ENCODE results near the gene RDH5.

The RDH5 gene, protein sequence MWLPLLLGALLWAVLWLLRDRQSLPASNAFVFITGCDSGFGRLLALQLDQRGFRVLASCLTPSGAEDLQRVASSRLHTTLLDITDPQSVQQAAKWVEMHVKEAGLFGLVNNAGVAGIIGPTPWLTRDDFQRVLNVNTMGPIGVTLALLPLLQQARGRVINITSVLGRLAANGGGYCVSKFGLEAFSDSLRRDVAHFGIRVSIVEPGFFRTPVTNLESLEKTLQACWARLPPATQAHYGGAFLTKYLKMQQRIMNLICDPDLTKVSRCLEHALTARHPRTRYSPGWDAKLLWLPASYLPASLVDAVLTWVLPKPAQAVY

DNA sequence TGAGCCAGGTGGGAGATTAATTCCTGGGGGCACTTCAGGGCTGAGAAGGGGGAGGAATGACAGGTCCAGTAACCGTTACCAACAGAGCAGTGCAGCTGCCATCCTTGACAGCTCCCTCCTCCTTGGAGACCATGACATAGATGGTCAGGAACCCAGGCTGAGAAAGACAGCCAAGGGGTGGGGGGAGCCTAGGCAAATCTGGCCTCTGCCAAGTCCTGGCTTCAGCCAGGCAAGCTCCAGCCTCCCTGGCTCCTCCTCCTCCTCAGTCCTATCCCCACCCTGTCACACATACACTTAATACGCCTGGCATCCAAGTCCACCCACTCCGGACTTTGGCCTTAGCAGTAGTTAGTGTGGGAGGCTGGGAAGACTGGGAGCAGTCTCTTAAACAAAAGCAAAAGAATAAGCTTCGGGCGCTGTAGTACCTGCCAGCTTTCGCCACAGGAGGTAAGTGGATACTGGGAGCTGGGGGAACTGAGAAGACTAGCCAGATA is at the start of gene RDH5:
TSS of gene RDH5 (plus strand) at position 323 of the 494 bp plus-strand sequence. CDS start 792 bp downstream, outside the sequence.
- DNase-seq: no peak

DNA sequence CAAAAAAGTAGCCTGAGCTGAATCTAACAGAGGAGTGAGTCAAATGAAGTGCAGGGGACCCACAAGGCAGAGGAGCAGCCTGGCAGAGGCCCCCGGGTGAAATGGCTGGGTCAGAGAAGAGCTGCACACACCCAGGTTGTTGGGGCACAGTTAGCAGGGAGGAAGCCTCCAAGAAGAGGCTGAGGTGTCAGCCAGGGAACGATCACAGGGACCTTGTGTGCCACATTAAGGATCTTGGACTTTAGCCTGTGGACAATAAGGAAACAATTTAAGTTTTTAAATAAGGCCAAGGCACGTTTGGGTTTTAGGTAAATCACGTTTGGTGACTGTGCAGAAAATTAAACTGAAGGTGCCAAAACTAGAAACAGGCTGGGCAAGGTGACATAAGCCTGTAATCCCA is 48.4 kb upstream of the RDH5 start:
- DNase-seq: no peak

DNA sequence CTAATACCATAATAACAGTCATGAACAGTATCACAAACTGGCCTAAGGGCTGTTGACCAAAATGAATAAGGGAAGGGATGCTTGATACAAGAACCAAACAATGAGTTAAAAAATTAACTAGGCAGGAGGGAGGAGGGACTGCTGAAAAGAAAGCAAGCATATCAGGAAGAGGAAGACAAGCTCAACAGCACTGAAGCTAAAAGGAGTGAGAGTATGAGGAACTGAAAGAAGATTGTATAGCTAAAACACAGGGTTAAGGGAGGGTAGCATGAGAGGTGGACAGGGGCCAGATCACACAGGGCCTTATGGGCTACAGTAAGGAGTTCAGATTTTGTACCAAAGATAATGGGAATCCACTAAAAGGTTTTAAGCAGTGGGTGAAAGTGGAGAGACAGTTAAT is 46.6 kb upstream of the RDH5 start:
- no peak for DNase-seq

DNA sequence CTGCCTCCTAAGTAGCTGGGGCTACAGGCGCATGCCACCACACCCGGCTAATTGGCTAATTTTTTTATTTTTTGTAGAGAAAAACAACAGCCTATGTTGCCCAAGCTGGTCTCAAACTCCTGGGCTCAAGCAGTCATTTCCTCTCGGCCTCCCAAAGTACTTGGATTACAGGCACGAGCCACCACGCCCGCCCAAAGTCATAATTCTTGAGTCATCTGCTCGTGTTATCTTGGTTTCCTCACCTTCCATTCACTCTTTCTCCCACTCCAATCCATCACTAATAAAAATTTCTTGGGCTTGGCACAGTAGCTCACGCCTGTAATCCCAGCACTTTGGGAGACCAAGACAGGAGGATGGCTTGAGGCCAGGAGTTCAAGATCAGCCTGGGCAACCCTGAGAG is 44.5 kb upstream of the RDH5 start:
- DNase-seq: no peak

DNA sequence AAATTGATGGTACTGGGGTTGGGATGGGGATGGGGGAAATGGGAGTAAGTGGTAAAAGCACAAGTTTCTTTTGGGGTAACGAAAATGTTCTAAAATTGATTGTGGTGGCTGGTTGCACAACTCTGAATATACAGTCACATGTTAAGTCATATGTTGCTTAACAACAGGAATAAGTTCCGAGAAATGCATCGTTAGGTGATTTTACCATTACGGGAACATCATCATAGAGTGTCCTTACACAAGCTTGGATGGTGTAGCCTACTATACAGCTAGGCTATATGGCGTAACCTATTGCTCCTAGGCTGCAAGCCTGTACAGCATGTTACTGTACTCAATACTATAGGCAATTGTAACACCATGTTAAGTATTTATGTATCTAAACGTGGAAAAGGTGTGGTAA is 43.5 kb upstream of the RDH5 start:
- no peak for DNase-seq

DNA sequence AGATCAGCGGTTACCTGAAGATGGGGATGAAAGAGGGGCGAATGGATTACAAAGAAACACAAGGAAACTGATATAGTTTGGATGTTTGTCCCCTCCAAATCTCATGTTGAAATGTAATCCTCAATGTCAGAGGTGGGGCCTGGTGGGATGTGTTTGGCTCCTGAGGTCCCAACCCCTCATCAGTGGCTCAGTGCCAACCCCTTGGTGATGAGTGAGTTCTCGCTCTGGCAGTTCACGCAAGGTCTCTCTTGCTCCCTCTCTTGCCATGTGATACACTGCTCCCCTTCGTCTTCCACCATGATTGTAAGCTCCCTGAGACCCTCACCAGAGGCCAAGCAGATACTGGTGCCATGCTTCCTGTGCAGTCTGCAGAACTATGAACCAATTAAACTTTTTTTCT is 40.5 kb upstream of the RDH5 start:
- no peak for DNase-seq

DNA sequence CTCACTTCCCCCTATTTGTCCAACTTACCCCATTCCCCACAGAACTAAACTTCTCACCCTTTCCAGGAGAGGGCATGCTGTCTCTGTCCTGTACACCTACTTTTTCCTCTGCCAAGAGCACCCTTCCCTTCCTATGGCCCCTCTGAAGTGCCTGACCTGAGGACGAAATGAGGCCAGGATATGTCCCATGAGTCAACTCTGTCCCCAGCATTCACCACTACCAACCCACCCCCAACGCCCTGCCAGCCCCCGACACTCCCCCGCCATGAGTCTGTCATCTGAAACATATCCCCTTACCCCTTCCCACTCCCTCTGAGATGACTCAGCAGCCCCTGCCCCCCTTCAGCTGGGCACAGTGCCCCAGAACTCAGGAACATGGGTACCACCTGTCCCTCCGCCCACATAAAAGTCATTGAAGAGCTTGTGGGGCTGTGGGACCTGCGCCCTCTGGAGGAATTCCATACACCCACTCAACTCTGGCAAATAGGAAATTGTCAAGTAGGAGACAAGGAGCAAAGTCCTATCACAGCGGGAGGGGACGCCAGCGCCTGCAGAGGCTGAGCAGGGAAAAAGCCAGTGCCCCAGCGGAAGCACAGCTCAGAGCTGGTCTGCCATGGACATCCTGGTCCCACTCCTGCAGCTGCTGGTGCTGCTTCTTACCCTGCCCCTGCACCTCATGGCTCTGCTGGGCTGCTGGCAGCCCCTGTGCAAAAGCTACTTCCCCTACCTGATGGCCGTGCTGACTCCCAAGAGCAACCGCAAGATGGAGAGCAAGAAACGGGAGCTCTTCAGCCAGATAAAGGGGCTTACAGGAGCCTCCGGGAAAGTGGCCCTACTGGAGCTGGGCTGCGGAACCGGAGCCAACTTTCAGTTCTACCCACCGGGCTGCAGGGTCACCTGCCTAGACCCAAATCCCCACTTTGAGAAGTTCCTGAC is 38.8 kb upstream of the RDH5 start:
- peak in 1 of 2 experiments; percentile 7 for DNase-seq

DNA sequence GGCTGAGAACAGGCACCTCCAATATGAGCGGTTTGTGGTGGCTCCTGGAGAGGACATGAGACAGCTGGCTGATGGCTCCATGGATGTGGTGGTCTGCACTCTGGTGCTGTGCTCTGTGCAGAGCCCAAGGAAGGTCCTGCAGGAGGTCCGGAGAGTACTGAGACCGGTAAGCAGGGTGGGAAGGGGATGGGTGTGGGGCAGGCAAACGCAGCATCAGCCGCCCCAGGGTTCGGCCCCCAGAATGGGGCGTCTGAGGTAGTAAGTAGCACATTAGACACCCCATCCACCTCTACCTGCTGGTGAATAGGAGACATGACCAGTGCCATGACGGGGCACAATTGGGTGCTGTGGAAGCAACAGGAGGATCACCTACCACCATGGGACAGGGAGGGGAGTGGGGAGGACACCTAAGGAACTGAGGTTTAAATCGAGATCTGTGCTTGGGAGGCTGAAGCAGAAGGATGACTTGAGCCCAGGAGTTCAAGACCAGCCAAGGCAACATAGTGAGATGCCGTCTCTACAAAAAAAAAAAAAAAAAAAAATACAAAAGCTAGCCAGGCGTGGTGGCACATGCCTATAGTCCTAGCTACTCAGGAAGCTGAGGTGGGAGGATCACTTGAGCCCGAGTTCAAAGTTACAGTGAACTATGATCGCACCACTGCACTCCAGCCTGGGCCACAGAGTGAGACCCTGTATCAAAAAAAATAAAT is 38.0 kb upstream of the RDH5 start:
- no peak for DNase-seq

DNA sequence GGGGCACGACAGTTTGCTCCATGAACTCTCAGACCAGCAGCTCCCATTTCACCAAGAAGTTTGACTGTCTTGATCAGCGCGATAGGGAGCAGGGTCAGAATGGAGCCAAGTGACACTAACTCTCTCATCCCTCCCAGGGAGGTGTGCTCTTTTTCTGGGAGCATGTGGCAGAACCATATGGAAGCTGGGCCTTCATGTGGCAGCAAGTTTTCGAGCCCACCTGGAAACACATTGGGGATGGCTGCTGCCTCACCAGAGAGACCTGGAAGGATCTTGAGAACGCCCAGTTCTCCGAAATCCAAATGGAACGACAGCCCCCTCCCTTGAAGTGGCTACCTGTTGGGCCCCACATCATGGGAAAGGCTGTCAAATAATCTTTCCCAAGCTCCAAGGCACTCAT is 36.5 kb upstream of the RDH5 start:
- no peak for DNase-seq

DNA sequence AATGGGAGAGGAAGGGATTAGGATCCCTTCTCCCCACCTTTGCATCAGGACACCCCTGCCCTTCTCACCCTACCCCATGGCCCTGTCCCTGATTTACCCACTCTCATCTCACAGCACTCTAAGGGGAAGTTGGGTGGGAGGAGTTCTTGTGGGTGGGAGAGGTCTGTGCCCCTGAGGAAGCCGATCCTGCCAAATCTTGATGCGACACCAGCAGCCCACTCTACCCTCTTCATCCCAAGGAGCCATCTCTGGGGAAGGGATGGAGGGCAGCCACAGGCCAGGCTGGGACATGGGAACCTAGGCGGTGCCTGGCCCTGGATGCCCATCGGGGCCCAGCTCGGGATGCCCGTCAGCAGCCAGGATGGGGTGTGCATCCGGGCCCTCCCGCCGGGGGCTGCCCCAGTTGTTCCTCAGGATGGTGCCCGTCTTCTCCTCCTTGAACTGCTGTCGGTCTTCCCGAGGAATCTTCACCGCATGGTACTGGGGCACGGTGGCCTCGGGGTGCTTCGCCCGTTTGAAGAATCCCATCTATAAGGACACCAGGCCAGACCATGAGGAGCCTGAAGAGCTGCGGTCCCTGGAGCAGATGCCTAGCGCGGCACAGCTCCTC is 35.3 kb upstream of the RDH5 start:
- DNase-seq: no peak

DNA sequence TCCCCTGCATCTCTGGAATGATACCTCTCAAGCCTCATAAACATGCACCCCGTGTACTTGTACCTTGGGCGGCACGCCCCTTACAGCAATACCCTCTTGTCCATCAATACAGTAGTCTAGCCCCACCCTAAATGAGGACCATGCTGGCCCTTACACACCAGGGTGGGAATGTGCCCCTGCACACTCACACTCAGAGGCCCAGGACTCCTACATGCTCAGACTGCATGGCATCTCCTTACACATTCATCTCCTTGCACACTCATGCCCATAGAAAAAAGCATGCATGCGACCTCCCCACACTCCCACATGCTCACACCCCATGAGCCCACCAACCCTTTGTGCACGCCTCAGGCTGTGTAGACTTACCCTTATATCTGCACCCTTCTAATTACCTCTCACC is 34.5 kb upstream of the RDH5 start:
- DNase-seq: no peak

DNA sequence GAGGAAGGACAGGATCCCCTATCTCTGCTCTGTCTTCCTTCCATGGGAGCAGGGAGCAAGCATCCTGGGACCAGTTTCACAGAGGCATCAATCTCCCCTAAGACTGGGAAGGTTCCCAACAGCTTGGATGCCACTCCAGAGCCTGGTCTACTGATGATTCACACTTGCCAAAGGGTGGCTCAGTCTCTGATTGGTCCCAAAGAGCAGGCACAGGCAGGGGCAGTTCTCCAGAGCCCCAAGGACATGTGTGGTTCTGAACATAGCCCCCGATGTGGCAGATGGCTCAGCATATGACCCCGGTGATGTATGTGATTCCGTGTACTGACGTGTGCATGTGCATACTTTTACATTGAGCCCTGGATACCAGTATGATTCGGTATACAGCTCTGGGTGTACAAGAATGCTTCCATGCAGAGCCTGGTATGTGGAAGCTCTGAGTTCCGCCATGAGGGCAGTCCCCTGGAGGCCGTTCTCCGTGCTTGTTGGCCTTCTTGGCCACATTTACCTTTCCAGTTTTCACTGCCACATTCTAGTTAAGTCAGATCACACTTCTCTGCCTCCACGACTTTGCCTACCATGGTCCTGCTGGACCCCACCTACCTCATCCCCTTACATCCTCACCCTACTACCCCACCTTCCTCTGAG is 33.7 kb upstream of the RDH5 start:
- no peak for DNase-seq

DNA sequence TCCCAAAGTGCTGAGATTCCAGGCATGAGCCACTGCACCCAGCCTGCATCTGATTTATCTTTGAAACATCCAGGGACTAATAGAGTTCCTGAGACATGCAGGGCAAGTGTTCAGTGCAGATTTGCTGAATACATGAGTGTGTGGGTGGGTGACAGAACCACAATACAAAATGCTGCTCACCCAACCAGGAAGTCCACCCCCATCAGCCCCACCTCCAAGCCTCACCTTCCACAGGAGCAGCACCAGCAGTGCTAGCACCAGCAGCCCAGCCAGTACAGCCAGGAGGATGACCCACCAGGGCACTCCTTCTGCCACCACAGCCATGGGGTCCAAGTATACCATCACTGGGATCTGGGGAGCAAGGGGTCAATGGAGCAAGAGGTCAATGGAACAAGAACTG is 32.4 kb upstream of the RDH5 start:
- peak; percentile 34 to 45 for DNase-seq

DNA sequence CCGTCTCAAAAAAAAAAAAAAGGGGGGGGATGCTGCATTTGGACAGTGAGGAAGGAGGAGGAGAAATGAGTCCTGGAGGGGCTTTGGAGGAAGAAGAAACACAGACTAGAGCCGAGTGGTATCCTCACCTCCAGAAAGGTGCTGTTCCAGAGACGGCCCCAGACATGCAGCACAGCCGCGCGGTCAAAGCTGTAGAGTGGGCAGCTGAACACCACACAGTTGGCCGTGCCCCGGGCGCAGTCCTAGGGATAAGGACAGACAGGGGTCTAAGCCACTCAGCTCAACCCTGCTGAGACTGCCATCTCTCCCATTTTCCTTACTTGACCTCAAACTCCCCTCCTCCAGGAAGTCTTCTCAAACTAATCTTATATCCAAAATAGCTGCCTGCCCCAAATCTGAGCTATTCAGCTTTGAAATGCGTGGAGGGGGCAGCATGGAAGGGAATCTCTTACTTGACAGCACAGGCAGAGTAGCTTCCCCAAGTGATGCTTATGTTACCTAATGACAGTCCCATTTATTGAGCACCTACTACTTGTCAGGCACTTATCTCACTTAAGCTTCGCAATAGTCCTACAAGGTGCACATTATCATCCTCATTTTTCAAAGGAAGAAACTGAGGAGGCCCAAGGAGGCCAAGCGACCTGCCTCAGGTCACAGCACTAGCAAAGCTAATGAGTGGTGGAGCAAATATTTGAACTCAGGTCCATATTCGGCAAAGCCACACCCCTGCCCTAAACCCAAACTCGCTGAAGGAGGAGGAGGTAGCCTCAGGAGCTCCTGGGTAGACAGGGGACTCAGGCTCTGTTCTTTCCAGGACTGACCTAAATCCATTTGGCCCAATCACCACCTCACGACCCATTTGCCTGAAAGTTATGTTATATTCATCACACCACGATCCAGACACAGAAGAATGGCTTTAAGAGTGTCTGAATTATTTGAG is 31.2 kb upstream of the RDH5 start:
- DNase-seq: no peak

DNA sequence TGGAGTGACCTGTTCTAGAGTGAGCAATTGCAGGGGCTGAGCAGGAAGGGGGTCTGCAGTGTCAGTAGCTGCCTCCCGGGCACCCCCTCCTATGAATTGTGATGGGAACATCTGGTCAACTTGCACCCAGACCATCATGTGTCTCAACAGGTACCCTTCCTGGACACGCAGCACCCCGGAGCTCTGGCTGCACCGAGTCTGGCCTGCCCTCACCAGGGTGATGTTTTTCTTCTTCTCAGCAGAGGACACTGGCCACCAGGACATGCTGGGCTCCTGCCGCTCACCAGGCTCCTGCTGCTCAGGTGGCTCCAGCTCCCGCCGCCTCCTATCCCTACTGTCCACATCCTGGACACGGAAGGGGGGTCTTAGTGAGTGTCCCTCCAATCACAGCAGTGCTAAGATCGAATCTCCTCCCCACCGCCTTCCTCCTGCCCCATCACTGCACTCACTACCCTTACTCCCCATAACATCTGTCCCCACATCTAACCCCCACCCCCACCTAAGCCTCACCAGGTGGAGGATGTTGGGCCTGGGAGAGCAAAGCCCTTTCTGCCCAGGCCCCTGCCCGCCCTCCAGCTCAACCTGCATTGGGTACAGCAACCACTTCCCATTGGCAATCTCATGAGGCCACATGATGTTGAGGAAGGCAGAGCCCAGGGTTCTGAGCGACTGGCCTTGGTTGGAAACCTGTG is 27.4 kb upstream of the RDH5 start:
- DNase-seq: no peak

DNA sequence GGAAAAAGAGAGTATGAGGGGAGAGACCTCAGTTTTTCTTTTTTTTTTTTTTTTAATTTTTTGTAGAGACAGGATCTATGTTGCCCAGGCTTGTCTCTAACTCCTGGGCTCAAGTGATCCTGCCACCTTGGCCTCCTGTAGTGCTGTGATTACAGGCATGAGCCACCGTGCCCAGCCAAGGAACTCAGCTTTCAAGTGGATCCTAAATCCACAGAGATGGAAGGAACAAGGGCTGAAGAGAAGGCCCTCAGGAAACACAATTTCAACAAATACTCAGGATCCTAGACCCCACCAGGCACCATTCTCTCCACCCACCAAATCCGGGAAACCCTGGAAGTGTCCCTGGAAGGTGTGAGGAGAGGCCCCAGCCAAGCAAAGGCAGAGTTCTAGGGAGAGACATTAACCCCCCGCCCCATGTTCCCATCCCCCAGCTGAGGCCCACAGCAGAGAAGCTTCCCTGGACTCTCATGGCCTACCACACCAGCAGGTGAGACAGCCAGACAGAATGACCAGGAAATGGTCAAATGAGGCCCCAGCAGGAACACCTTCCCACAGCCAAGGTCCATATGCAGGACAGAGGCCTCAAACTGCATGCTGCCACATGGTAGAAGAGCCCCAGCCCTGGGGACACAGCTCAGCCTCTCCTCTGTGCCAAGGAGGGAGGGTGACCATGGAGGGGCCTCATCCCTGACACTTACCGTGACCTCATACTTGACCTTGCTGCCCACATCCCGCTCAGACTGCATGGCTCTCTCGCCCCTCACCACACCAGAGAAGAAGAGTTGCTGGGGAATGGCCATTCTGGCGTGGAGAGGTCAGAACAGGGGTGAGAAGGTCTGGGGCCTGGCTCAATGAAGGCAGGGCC is 26.6 kb upstream of the RDH5 start:
- no peak for DNase-seq

DNA sequence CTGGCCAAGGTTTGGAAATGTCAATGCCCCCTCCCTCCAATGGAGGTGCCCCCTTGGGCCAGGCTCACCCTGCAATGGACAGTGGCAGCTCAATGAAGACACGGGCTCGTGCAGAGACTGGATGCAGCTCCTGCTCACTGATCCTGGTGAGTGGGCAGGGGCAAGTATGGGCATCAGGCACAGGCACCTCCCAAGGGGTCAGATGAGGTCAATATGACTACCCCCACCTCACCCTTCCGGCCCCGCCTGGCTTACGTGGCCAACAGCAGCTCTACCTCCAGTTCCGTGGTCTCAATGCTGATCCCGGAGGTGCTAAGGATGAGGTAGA is 26.0 kb upstream of the RDH5 start:
- DNase-seq: no peak

DNA sequence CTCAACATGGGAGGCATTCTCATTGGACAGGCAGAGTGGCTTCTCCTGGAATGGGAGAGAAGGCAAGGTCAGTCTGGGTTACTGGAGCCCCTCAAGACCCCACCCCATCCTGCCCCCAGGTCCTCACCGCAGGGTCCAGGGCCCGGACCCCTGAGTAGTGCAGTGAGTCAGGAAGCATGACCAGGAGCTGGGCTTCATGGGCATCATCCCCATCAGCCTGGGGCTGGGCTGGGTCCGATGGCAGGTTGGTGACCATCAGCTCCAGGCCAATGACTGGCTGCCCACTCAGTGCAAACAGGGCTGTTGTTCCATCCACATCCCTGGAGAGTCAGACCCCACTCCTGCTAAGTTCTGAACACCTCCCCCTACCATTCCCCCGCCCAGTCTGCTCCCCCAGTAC is 25.5 kb upstream of the RDH5 start:
- no peak for DNase-seq

DNA sequence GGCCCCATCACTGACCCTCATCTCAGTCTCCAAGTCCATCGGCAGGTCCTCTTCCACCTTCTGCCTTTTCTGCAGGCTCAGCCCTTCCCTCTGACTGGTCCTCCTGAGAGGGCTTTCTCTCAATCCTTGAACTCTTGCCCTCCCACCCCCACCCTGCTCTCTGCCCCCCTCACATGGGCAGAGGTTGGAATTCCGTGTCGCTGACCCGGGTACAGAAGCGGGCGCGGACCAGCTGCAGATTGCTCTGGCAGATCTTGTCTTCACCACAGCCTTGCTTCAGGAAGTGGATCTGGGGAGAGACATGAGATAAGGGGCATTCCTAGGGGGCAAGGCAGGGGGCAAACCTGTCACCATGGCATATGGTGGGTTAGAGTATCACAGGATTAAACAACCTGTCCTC is 24.8 kb upstream of the RDH5 start:
- no peak for DNase-seq

DNA sequence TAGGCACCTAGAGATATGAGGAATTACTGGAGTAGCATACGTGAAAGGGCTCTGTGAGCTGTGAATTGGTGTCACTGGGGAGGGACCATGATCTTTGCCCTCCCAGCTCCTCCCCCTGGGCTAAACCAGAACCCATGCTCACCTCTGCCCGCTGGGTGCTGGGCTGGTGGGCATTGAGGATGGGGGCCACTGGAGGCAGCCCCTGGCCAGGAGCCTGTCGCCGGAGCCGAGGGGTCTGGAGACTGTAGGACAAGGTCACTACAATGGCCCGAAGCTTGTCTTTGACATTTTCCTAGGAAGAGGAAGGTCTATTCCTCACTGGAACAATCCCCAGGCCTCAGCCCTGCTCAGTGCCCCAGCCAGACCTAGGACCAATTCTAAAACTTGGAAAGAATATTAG is 24.1 kb upstream of the RDH5 start:
- DNase-seq: no peak
